Nucleus accumbens (tissue), 56 donors: Measurements from ENCODE around the gene RELL1.
A peak's percentile ranks its signal among the peaks of the same experiment; 100 is the strongest.

Experiments
- DNase-seq, 56 donors: peaks; one replicate each; lab custom pipeline; 2025; lab: John Stamatoyannopoulos, UW

RELL1 gene

GRCh38 chr4:37667197-37668100 lies 18.7 kb downstream of the RELL1 start:
- no peak for DNase-seq

GRCh38 chr4:37666625-37667071 lies 19.5 kb downstream of the RELL1 start:
- DNase-seq, result no peak

DNA sequence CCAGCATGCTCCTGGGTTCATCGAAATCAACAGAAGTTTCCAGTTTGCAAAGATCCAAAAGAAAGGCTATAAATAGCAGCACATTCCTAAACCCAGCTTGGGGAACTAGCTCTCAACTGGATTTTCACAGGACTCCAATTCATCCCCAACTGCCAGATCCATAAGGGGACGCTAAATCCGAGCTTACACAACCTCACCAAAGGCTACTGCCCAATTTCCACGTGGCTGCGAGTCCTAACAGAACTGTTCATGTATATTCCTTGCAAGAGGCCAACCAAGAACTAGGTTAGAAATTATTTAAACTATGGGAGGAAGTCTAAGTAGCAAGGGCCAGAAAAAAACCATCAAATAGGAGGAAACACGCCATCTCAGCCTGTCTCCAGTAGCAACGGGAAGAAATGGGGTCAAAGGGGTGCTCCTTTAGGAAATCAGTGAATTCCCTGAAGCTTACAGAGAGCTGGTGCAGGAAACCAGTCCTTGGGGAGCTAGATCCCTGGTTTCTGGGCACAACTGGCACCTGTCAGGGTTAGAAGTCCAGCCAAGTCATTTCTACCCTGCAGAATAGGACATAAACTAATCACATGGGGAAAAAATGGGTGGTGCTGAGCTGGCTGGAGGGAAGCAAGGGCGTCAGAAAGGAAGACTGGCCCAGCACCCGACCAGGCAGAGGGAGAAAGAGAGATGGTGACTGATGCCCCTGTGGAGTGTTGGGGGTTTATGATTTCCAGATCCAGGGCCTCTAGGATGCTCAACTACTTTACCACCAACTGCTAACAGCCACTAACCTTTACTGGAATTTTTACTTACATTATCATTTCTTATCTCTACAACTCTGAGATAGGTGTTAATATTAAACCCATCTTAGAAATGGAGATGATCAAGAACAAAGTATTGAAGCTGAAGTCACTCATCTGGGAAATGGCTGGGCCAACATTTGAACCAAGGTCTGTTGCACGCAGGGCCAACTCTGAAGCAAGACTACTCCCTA lies 20.5 kb downstream of the RELL1 start:
- no peak for DNase-seq

- DNase-seq, result no peak
Observed at GRCh38 chr4:37664696-37665095, 21.5 kb downstream of the RELL1 start.

DNA sequence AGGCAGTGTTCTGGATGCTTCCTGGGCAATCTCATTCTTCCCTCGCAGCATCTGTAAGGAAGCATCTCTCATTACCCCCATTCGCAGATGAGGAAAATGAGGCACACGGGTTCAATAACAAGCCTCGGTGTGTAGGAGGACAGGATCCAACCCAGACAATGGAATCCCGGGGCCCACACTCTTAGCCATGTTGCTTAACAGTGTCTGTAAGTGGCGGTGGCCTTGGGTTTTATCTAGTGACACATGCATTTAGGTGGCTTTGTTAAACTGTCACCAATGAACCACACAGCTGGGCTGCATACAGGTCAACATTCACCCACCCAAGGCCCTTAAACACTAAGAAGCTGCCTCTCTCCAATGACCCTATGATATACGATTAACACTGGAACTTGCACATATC lies 22.6 kb downstream of the RELL1 start:
- DNase-seq, result no peak

- DNase-seq, result peak in 1 of 56 donors; percentile 19
Observed at GRCh38 chr4:37662861-37663390, 23.2 kb downstream of the RELL1 start.

DNA sequence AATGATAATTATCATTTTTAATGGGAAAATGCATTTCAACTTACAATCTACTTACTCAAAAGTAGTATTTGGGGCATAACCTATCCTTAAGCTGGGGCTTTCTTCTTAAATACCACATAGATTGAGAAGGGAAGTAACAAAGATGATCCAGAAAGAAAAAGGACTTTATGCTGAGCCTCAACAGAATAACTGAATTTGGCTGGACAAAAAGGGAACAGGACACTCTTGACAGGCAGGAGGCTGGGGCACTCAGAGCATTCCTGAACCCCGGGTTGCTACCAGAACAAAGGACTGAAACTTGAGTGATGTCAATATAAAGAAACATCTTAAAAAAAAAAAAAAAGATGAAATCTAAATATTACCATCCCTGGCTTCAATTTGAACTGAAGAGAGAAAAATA lies 23.9 kb downstream of the RELL1 start:
- DNase-seq, result no peak

GRCh38 chr4:37661772-37662171 lies 24.4 kb downstream of the RELL1 start:
- no peak for DNase-seq

- DNase-seq, result no peak
Observed at GRCh38 chr4:37659696-37660095, 26.5 kb downstream of the RELL1 start.

- no peak for DNase-seq
Observed at GRCh38 chr4:37656649-37657048, 29.5 kb downstream of the RELL1 start.

DNA sequence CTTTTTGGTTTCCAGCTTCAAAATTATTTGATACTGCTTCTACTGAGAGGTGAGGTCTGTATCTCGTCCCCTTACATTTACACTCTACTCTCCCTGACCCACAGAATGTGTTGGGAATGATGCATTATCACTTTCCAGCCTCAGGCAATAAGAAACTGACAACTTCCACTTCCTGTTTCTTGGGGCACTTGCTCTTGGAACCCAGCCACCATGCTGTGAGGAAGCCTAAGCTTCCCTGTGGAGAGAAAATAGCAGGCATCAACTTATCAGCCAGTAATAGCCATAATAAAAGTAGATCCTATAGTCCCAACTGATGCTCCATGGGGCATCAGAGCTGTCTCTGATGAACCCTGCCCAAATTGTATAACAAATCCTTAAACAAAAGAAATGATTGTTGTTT lies 32.6 kb downstream of the RELL1 start:
- no peak for DNase-seq

GRCh38 chr4:37652747-37653527 lies 33.2 kb downstream of the RELL1 start:
- no peak for DNase-seq

GRCh38 chr4:37651781-37652377 lies 34.3 kb downstream of the RELL1 start:
- DNase-seq, result no peak

DNA sequence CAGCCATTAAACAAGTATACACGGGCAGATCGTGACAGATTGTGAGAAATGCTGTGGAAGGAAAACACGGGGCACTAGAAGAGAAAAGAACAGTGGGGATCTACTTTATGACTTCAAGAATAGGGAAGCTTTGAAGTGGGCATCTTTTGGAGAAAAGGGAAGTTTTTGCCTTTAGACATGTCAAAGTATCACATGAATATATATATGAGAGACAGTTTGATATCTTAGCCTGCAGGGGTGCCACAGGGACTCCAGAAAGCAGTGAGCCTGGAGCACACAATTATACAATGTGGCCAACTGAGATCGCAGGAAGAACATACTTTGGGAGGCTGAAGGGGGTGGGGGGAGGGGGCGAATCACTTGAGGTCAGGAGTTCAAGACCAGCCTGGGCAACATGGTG lies 35.7 kb downstream of the RELL1 start:
- DNase-seq, result no peak

- no peak for DNase-seq
Observed at GRCh38 chr4:37649268-37649667, 36.9 kb downstream of the RELL1 start.

- no peak for DNase-seq
Observed at GRCh38 chr4:37648084-37648817, 37.9 kb downstream of the RELL1 start.

- no peak for DNase-seq
Observed at GRCh38 chr4:37646247-37646646, 39.9 kb downstream of the RELL1 start.

DNA sequence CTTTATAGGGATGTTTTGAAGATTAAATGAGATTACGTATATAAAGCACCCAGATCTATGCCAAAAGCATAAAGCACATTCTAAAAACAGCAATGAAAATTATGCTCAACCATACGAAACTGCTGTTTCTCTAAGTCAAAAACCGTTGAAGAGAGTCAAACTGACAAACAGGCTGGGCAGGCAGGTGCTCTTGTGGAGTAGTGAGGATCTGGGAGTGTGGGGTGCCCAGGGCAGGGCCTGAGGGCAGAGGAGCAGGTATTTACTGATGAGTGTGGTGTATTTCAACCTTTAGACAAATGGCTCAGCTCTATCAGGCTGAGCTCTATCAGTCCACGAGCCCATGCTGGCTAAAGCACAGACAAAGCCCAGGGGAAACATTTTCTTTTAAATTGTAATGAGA lies 40.4 kb downstream of the RELL1 start:
- no peak for DNase-seq

GRCh38 chr4:37644962-37645361 lies 41.2 kb downstream of the RELL1 start:
- no peak for DNase-seq
